ENCODE measurements around the gene FOXI1.

The FOXI1 gene

DNA sequence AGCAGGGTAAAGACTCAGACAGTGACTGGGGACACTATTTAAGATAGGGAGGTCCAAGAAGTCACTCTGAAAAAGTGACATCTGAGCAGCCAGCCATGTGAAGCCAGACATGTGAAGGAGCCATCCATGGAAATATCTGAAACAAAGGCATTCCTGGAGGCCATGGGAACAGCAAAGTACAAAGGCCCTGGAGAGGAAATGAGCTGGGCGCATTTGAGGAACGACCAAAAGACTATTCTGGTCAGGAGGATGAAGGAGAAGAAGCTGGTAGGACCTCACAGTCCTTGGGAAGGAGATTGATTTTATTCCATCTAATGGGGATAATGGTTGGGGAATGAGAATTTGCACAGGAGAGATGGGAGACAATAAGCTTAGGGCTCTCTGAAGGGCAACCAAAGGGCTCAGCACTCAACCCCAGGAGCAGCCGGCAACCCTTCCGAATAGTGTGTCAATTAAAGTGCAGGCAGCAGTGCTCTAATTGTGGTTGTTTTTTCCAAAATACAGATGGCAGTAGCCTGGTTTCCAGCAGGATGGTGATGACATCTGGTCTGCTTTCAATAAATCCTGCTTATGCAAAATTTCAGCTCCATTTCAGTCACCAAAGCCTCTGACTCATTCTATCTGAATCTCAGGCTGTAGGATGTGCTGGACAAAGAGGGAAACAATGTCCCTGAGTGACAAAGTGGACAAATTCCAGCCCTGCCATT is 26.7 kb downstream of the FOXI1 start:
- DNase-seq: no peak

DNA sequence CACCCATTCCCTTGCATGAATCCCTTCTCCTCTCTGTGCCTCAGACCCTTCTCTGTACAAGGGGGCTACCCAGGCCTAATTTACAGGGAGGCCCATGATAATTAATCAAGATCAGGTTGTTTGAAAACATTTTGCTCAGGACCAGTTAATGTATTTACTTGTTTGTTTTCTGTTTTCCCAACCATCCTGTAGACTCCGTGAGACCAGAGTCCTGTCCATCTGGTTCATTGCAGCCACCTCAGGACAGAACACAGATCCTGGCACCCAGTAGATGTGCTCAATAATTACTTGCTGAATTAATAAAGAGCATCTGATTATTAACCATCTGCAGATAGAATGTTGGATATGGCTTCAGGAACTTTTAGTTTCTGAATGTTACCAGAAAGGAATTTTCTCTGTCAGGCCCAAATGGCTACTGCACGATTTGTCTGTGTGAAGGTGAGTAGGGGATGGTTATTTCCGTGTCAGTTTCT is 27.3 kb downstream of the FOXI1 start:
- no peak for DNase-seq

DNA sequence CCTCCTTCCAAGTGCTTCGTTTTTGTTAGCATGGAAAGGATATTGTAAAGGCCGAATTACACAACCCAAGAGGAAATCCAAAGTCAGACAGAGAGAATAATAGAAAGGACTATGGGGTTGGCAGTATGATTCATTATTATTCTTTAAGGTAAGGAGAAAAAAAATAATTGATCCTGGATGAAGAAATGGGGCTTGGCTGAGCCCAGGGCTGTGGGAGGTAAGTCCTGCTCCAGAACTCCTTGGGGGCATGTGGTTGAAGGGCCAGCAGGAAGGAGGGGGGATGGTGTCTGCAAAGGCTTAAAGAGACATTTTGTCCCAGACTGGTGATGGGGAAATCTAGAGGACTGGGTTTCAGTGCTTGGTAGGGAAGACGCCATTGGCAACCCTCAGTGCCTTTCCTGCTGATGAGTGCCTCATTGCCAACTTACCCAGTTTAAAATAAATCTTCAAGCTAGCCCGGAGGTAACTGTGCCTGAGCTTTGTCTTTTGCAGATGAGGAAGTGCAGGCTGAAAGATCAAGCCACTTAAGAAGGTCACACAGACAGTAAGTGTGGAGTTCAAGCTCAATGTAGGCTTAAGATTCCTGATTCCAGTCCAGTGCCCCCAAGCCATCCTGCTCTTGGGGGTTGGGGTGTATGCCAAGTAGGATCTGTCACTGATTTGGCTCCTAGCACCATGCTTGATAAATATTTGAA is 30.2 kb downstream of the FOXI1 start:
- DNase-seq: peak; percentile 7 to 11

DNA sequence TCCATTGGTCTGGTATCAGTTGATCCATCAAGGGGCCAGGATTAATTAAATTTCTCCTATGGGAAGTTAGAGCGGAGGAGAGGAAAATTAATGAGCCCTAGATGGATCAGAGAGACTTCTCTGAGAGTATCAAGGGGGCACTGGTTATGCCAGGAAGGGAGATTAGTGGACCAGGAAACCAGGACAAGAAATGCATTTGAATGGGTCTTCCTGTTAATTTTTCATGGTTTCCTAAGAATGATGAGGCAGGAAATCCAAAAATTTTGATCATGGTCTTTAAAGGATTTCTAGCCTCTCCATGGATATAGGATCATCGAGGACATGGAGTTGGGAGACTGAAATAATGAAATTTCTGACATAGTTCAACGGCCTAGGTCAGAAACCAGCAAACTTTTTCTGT is 30.8 kb downstream of the FOXI1 start:
- DNase-seq: no peak

DNA sequence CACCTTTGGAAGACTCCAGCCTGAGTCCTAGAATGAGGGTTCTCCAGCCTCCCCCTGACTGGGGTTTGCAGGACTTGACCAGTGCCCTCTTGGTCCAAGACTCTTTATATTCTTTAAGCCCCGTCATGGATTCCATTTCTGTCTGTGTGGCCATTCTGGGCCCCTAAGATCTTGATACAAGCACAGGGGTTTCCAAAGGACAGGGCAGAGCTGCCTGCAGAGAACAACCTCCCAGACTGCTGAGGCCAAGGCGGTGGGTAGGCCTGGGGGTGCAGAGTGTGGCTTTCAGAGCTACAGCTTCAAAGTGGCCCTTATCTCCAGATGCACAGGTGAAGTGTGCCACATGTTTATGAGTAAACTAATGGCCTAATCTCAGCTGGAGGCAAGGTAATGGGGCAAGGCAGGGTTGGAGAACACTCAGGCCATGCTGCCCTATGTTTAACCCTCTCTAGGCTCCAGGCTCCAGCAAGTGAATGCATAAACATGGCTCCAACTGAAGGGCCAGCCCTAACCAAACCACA is 32.1 kb downstream of the FOXI1 start:
- no peak for DNase-seq

DNA sequence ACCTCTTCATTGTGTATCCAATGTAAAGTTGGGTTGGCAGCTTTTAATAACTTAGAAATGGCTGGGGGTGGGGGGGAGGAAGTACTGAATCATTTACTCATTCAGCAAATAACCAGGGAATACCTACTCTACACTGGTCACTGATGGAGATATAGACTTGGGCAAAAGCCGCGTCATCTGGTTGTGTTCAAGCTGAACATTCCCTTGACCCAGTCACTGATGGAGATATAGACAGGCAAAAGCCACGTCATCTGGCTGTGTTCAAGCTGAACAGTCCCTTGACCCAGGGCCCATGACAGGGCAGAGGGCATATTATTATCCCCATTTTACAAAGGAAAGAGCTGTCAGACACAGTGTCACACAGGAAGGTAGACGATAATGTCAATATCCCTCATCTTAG is 32.6 kb downstream of the FOXI1 start:
- no peak for DNase-seq

DNA sequence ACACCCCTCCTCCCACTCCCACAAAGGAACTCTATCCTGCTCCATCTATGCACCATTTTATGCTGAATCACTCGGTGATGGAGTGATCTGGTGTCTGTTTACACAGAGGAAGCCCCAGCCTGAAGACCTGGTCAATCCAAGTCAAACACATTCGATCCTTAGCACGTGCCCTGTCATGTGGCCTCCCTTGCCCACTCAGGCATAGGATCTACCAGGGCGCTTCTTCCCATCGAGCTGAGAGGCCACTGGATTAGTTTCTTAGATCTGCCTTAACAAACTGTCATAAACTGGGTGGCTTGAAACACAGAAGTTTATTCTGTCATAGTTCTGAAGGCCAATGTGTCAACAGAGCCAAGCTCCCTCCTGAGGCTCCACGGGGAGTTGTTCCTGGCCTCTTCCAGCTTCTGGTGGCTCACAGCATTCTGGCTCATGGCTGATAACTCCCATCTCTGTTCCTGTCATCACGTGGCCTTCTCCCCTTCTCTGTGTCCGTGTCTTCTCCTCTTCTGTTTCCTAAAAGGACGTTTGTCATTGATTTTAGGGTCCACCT is 34.2 kb downstream of the FOXI1 start:
- no peak for DNase-seq

DNA sequence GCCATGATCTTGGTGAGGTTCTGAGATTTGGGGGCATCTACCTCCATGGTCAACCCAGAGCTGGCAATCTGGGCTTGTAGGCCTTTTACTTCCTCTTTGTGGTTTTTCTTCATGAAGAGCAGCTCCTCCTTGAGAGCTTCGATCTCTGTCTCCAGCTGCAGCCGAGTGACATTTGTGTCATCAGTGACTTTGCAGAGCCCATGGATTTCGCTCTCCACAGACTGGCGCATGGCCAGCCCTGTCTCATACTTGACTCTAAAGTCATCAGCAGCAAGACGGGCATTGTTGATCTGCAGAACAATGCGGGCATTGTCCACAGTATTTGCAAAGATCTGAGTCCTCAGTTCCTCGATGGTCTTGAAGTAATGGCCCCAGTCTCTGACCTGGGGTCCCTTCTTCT is 35.5 kb downstream of the FOXI1 start:
- DNase-seq: peak; percentile 21 to 67

DNA sequence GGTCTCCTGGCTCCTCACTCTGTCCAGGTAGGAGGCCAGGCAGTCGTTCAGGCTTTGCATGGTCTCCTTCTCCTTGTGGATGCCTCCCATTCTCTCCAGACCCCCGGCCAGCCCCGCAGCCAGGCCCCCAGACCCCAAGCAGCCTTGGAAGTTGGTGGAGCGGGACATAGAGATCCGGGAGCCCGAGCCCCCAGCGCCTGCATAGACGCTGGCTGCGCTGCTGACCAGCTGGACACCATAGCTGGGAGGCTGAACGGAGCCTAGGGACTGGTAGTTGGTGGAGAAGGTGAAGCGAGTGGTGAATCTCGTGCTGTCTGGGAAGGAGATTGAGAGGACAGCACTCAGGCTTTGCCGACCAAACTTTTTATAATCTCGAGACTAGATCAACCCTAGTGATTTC is 35.9 kb downstream of the FOXI1 start:
- DNase-seq: no peak

DNA sequence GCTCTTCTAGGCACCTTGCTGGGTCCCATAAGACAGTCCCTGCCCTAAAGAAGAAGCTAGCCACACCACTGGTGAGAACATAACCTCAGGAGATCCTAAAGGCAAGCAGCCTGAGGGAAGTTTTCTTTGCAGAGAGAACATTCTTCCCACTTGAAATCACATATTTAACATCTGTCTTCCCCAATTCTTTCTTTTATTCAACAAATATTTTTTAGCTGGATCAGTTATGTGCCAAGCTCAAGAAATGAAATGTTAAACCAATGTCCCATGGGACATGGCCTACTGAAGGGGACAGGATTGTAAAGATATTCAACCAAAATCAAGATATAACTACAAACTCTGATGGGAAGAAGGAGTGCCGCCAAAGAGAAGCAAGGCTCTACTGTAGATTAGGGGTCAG is 36.5 kb downstream of the FOXI1 start:
- no peak for DNase-seq

DNA sequence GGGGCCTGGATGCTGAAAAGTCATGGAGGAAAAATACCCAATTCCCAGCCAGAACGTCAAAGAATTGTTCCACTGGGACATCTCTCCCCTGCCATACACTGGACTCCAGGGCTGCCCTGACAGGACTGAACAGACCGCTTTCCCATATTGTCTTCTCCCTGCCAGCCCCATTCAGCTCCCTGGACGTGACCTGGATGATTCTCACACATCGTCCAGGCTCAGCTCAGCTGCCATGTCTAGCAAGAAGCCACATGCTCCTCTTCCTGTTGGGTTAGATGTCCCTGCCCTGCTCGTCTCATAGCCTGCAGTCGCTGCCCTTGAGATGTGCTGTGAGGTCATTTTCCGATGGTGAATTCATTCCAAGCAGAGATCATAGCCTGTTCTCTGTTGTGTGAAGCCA is 37.4 kb downstream of the FOXI1 start:
- no peak for DNase-seq

DNA sequence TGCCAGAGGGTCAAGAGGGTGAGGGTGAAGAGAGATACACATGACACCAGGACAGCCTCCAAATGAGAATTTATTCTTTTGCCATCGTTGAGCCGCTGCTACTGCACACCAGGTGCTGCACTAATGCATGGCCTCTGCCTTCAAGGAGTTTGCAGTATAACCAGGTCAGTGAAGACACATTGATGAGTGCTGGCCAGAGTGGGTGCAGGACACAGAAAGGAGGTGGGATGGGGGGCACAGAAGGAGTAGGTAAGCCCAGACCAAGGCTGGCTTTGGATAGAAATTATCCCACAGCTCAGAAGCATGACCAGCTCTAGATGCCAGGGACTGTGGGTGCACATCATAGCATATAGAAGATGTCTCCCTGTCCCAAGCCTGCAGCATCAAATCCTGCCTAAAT is 38.0 kb downstream of the FOXI1 start:
- DNase-seq: no peak

DNA sequence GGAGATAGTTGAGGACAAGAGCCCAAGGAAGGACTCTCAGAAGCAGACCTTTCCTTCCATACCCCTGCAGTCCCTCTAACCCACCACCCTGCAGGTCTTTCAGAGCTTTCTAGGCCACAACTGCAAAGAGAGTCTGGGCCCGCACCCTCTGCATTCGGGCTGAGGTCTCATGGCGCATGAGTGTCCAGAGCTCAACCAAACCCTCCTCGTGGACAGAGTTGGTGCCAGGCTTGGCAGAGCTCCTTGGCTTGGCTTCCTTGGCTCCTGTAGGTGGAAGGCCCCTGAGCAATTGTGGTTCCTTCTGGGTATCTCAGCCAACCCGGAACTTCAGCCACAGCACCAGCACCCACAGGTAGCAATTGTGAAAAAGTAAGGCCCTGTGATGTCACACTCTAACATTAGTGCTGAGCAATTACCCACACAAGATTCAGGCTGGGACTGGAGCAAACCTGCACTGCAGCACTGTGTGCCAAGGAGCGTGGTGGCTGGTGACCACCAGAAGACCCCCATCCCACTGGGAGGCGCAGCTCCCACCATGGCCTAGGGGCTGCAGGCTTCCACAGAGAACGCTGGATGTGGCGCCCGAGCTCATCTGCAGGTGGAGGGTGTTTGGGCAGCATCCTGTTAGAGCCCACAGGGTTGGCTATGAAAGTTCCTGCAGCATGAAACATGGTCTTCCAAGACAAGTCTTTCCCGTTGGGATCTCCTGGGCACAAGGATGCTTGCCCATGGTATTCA is 38.8 kb downstream of the FOXI1 start:
- no peak for DNase-seq

DNA sequence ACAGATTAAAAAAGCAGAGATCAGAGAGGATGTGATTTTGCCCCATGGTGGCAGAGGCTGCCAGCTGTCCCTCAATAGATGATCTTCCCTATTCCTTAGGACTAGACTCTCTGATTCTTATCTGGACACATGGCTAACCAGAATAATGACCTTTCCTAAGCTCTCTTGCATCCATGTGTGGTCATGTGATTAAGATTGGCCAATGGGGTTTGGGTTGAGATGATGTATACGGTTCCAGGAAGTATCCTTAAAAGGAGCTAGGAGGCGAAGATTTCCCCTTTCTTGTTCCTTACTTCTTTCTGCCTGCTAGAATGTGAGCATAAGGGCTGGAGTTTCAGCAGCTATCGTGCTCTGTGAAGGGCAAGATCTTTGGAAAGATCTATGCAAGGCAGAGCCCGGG is 39.8 kb downstream of the FOXI1 start:
- no peak for DNase-seq

DNA sequence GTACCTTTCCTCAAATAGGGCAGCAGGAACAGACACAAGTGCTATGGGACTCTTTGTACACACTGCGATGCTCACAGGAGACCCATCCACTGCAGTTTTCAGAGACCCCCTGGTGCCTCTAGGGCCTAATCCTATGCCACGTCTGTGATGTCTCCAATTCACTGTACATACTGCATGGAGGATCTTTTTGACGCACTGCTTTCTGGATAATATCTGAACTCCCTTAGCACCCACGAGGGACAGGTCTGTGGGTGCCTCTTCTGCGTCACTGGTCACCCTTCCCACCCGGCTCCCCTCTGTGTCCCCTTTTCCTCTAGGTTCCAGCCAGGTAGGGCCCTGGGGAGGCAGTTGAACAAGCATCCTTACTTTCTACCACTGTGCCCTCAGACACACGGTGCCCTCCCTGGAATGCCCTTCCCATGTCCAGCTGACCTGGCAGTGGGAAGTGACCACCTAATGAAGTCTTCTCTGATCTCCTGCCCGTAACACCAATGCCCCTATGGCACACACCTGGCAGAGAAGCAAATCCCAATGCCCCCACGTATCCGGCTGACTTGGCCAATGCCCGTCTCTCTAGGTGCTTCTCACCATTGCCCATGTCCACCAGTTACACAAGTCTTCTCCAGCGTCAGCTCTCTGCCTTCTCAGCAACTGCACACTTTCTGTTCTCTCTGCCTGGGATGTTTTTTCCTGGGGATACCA is 41.5 kb downstream of the FOXI1 start:
- no peak for DNase-seq

DNA sequence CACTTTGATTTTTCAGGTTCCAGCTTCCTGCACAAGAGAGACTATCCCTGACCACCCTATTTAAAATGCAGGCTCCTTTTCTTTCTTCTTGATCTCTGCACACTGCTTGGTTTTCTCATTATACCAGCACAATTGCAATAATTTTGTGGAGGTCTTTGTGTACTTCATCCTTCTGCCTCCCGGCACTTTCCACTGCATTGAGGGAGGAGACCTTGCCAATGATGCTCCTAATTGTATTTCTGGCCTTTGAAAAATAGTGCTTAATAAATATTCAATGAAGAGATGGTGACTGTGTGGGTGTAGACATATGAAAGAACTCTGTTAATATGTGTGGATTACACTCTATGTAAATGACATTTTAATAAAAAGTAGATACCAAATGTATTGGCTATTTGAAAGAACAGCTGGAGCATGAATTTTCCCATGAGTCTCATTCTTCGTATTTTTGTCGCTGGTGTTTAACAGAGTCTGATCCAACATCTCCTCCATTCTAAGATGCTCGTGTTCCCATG is 42.1 kb downstream of the FOXI1 start:
- no peak for DNase-seq

DNA sequence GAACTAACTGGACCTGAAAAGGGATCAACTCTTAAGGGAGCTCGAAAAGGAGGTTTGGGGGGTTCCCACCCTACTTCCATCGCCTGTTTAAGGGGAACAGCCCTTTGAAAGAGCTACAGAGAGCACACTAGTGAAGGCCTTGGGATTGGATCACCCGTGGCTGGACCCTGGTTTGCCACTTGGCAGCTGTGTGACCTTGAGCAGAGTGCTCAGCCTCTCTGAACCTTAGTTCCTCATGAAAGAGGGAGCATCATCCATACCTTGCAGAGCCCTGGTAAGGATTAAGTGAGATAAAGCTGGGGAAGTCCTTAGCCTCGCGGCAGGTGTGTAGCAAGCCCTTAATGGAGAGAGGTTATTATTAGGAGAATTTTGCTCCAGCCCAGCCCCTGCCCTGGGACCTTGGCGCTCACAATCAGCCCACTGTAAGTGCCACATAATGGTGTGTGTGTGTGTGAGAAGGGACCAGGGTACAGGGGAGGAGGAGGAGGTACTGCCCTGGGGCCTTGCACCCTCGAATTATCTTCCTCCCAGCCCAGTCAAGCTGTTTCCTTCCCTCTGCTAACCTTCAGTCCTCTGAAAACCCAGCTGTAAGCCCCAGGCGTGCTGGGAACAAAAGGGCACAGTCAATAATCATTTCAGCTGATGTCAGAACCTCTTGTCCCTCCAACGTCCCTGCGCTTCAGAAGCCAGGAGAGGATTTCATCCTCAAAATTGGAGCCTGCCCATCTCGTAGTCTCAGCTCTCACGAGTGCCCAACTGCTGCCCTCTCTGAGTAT is 42.9 kb downstream of the FOXI1 start:
- DNase-seq: no peak

DNA sequence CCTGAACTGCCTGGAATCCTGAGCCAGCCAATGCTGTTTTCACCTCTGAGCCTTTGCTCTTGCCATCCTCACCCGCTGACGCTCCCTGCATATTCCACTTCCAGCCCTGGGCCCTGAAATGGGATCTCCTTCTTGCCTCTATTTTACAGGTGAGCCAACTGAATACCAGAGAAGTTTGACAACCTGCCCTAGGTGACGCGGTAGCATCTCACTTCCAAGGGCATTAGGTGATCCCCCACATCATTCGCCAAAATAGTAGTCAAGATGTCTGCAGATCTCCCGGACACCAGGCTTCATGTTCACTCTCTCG is 43.5 kb downstream of the FOXI1 start:
- DNase-seq: no peak

DNA sequence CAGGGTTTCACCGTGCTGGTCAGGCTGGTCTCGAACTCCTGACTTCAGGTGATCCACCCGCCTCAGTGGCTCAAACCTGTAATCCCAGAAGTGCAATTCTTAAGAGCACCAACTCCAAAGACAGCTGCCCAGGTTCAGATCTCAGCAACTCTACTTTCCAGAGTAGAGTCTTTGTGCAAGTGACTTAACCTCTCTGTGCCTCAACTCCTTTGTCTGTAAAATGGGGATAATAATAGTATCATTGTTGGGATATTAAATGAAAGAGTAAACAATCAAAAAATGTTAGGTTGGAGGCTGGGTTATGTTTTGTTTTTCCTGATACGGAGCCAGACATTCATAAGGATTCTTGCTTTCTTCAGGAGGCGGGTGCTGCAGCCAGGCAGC is 45.0 kb downstream of the FOXI1 start:
- DNase-seq: no peak

DNA sequence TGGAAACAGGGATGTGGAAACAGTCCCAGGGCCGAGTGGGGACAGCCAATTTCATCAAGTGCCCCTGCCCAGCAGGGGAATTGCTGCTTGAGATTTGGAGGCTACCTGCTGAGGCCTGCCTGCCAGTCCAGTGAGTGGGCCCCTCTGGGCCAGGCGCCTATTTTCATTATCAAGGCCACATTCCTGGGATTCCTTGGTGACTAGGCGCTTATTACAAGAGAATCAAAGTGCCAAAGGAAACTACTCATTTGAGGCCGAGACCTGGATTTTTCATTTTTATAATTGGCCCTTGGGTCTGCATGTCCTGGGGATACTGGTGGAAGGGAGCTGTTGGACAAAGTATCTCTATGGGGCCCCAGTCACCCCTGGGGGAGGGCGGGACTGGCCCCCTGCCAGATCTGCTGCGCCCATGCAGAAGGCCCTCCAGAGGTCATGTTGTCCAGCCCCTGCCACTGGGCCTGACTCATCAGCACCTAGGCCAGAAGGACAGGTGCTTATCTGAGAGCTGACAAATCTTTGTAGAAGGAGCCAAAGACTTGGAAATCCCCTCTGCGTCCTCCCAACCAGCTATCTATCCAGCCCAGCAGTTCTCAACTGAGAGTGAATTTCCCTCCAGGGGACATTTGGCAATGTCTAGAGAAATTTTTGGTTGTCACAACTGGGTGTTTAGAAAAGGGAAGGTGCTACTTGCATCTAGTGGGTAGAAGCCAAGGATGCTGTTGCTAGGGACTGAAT is 45.6 kb downstream of the FOXI1 start:
- no peak for DNase-seq

DNA sequence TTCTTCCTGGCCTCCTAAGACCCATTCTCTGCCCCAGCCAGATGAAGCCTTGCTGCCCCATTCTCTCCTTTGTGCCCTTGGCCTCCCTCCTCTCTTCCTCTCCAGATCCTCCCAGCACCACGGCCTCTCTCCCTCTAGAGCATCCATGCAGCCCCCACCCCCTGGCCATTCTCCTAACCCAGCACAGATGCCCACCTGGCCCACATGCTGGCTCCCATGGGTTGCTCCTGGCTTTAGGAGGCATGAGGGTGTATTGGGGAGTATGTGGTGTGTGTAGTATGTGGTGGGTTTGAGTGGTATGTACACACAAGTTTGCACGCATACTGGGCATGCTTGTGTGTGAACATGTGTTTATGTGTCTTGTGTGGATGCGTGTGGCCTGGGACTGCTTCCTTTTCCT is 47.1 kb downstream of the FOXI1 start:
- DNase-seq: no peak

Data from Kasumi-1 (cell line).